H1 (cell line): ENCODE results near the gene MBNL2. TPM values are rescaled to one million over a fixed set of nuclear protein-coding genes. Genes with fewer than 3 reads are reported as not detected.

Experiments used
- CTCF ChIA-PET: fragments of 300-600 bp; sonication (Branson Sonifier 250); formaldehyde crosslinking; loops from one replicate; lab custom pipeline; 2021; ENCODE audit not compliant: partially characterized antibody; lab: Charles Lee
- POLR2A ChIA-PET: fragments of 300-600 bp; sonication (Branson Sonifier 250); formaldehyde crosslinking; loops from one replicate; lab custom pipeline; 2021; ENCODE audit warnings: inconsistent platforms; ENCODE audit not compliant: partially characterized antibody; lab: Charles Lee
- DNase-seq, 2 experiments: peaks; one replicate each; pipeline versions ENCODE4 v3.0.0 to v3.0.0-alpha.2; 2010 to 2022; ENCODE audit warnings: low spot score in 2 of 2, low read depth in 1 of 2, mixed read lengths in 1 of 2
- FAIRE-seq: peaks from 2 replicates; lab custom pipeline; 2011; peaks lifted over from hg19 to GRCh38; lab: Jason Lieb, UNC
- H2AFZ ChIP-seq: 2 replicates; pipeline ENCODE4 v1.8.1; 2012; ENCODE audit warnings: low read length, inconsistent platforms
- H2AK5ac ChIP-seq: 2 replicates; pipeline ENCODE4 v1.6.1; 2013; ENCODE audit warnings: low read depth, low read length
- H2BK120ac ChIP-seq: replicated peaks from 2 replicates; pipeline ENCODE3; 2013; ENCODE audit warnings: low read depth, low read length, inconsistent platforms
- H2BK12ac ChIP-seq: 2 replicates; pipeline ENCODE4 v1.6.1; 2013; ENCODE audit warnings: low read depth, low read length
- H2BK15ac ChIP-seq: 2 replicates; pipeline ENCODE4 v1.6.1; 2013; ENCODE audit warnings: low read length
- H2BK20ac ChIP-seq: 2 replicates; pipeline ENCODE4 v1.6.1; 2013; ENCODE audit warnings: low read length
- H2BK5ac ChIP-seq: 2 replicates; pipeline ENCODE4 v1.6.1; 2013; ENCODE audit warnings: low read depth, low read length
- H3K14ac ChIP-seq: 2 replicates; pipeline ENCODE4 v1.6.1; 2013; ENCODE audit warnings: inconsistent platforms; ENCODE audit not compliant: insufficient read length
- H3K18ac ChIP-seq: 2 replicates; pipeline ENCODE4 v1.6.1; 2013; ENCODE audit warnings: low read length; ENCODE audit errors: extremely low read depth
- H3K23ac ChIP-seq: 2 replicates; pipeline ENCODE4 v1.6.1; 2013; ENCODE audit warnings: inconsistent platforms; ENCODE audit not compliant: insufficient read length
- H3K23me2 ChIP-seq: 2 replicates; pipeline ENCODE4 v1.6.1; 2013; ENCODE audit warnings: low read depth, low read length
- H3K27ac ChIP-seq: 2 replicates; pipeline ENCODE4 v1.6.1; 2011; ENCODE audit warnings: low read depth, low read length, inconsistent platforms
- H3K27me3 ChIP-seq, 4 experiments: replicated peaks in 1 of 4; 1 replicate in 1 of 4; 2 replicates in 3 of 4; pipeline versions ENCODE4 v1.6.1 to v1.8.1; 2011 to 2013; ENCODE audit warnings: low read length in 3 of 4, mild to moderate bottlenecking in 3 of 4, inconsistent platforms in 2 of 4, mixed read lengths in 2 of 4, moderate library complexity in 1 of 4; ENCODE audit not compliant: control insufficient read depth in 3 of 4, insufficient read depth in 3 of 4; ENCODE audit errors: extremely low read depth in 1 of 4
- H3K36me3 ChIP-seq, 4 experiments: 2 replicates each; pipeline versions ENCODE4 v1.6.1 to v1.8.1; 2011 to 2013; ENCODE audit warnings: mild to moderate bottlenecking in 4 of 4, low read length in 3 of 4, moderate library complexity in 2 of 4, control low read depth in 1 of 4, inconsistent platforms in 1 of 4; ENCODE audit not compliant: insufficient read depth in 4 of 4, control insufficient read depth in 2 of 4
- H3K4ac ChIP-seq: replicated peaks from 2 replicates; pipeline ENCODE3; 2013; ENCODE audit warnings: low read length, low read depth, mixed read lengths, inconsistent platforms; ENCODE audit not compliant: insufficient read length
- H3K4me1 ChIP-seq, 4 experiments: replicated peaks in 1 of 4; 1 replicate in 1 of 4; 2 replicates in 3 of 4; pipeline versions ENCODE4 v1.6.1 to v1.8.1; 2011 to 2013; ENCODE audit warnings: low read length in 3 of 4, inconsistent platforms in 2 of 4, mixed read lengths in 1 of 4; ENCODE audit not compliant: insufficient read depth in 4 of 4, control insufficient read depth in 3 of 4
- H3K4me2 ChIP-seq, 2 experiments: 2 replicates each; pipeline versions ENCODE4 v1.6.1 to v1.8.1; 2011 to 2013; ENCODE audit warnings: low read depth in 2 of 2, low read length in 2 of 2, control low read depth in 1 of 2, inconsistent platforms in 1 of 2, mild to moderate bottlenecking in 1 of 2; ENCODE audit not compliant: insufficient read depth in 1 of 2
- H3K4me3 ChIP-seq, 4 experiments: fragments of 200-600, 300-600 bp in 1 of 4; sonication (generic), shearing (Covaris generic), sonication (Bioruptor Twin) in 1 of 4; 2 replicates each; pipeline versions ENCODE4 v1.5.1 to v1.8.1; 2011 to 2016; ENCODE audit warnings: low read length in 4 of 4, low read depth in 3 of 4, control low read depth in 2 of 4, inconsistent platforms in 2 of 4, mild to moderate bottlenecking in 2 of 4, mixed read lengths in 1 of 4, moderate library complexity in 1 of 4; ENCODE audit not compliant: insufficient read depth in 2 of 4; ENCODE audit errors: extremely low read depth in 1 of 4
- H3K56ac ChIP-seq: replicated peaks from 2 replicates; pipeline ENCODE3; 2013; ENCODE audit warnings: low read depth, mild to moderate bottlenecking, mixed read lengths, low read length, inconsistent platforms; ENCODE audit not compliant: insufficient read length
- H3K79me1 ChIP-seq: 2 replicates; pipeline ENCODE4 v1.6.1; 2013; ENCODE audit warnings: low read depth, low read length, control low read depth
- H3K79me2 ChIP-seq, 2 experiments: 2 replicates each; pipeline versions ENCODE4 v1.6.1 to v1.8.1; 2012 to 2013; ENCODE audit warnings: low read length in 2 of 2, mild to moderate bottlenecking in 2 of 2, inconsistent platforms in 1 of 2; ENCODE audit not compliant: insufficient read depth in 2 of 2, control insufficient read depth in 1 of 2
- H3K9ac ChIP-seq, 4 experiments: replicated peaks in 1 of 4; 1 replicate in 1 of 4; 2 replicates in 3 of 4; pipeline versions ENCODE4 v1.6.1 to v1.8.1; 2011 to 2013; ENCODE audit warnings: low read depth in 3 of 4, low read length in 3 of 4, control low read depth in 2 of 4, mild to moderate bottlenecking in 2 of 4, moderate library complexity in 2 of 4, inconsistent platforms in 1 of 4; ENCODE audit errors: extremely low read depth in 1 of 4
- H3K9me3 ChIP-seq, 2 experiments: 2 replicates each; pipeline versions ENCODE4 v1.6.1 to v1.8.1; 2012 to 2013; ENCODE audit warnings: mild to moderate bottlenecking in 2 of 2, moderate library complexity in 2 of 2, control low read depth in 1 of 2, inconsistent platforms in 1 of 2, low read depth in 1 of 2, low read length in 1 of 2, mixed read lengths in 1 of 2; ENCODE audit not compliant: insufficient read depth in 2 of 2
- H4K20me1 ChIP-seq, 2 experiments: replicated peaks in 1 of 2; 2 replicates each; pipeline versions ENCODE3 to v1.8.1; 2011 to 2013; ENCODE audit warnings: inconsistent platforms in 2 of 2, low read length in 2 of 2, mild to moderate bottlenecking in 1 of 2; ENCODE audit not compliant: insufficient read depth in 2 of 2, control insufficient read depth in 1 of 2
- H4K5ac ChIP-seq: 2 replicates; pipeline ENCODE4 v1.6.1; 2013; ENCODE audit warnings: low read length, low read depth, mixed read lengths, inconsistent platforms; ENCODE audit not compliant: insufficient read length
- H4K8ac ChIP-seq: 2 replicates; pipeline ENCODE4 v1.8.0; 2013; ENCODE audit warnings: mild to moderate bottlenecking, moderate library complexity, low read length, inconsistent platforms; ENCODE audit not compliant: insufficient read depth; ENCODE audit errors: extremely low read depth
- H4K91ac ChIP-seq: replicated peaks from 2 replicates; pipeline ENCODE3; 2013; ENCODE audit warnings: low read length, mixed read lengths, inconsistent platforms; ENCODE audit not compliant: insufficient read length
- KDM1A ChIP-seq: fragments of 200-600, 300-600 bp; sonication (generic); IDR thresholded peaks from 2 replicates; pipeline ENCODE4 v1.7.1; 2016; ENCODE audit warnings: mild to moderate bottlenecking, low read length, borderline replicate concordance
- RNF2 ChIP-seq: fragments of 200-900, 300-1000 bp; sonication (generic); IDR thresholded peaks from 2 replicates; pipeline ENCODE4 v1.7.1; 2016; ENCODE audit warnings: borderline replicate concordance, low read depth, mild to moderate bottlenecking, antibody characterized with exemption, low read length; ENCODE audit not compliant: poor library complexity, severe bottlenecking; ENCODE audit errors: missing control alignments
- WGBS, 2 experiments: shearing (Covaris generic) in 1 of 2; methylation state at CpG; one replicate each; pipeline versions ENCODE4 v1.1.6 to v1.1.7; 2013 to 2015; ENCODE audit warnings: low lambda C conversion rate in 2 of 2, mixed read lengths in 2 of 2, inconsistent platforms in 1 of 2, low coverage in 1 of 2, missing lambda C conversion rate in 1 of 2; ENCODE audit not compliant: insufficient replicate concordance in 2 of 2, insufficient coverage in 1 of 2, insufficient read length in 1 of 2; ENCODE audit errors: extremely low coverage in 1 of 2, missing lambda C conversion rate in 1 of 2; 5-methylcytosine and 5-hydroxymethylcytosine counted together
- polyA plus RNA-seq, 7 experiments: library from polyadenylated mRNA; depleted of rRNA in 3 of 7; stranded (reverse) in 5 of 7; unstranded in 2 of 7; fragments of >200 nt in 5 of 7; fragments of 200-250 nt in 2 of 7; gene quantifications; 1 replicate in 5 of 7; 2 replicates in 1 of 7; 4 replicates in 1 of 7; pipeline versions ENCODE4 v1.2.1 to v1.2.3, GENCODE V29; 2011 to 2013; ENCODE audit warnings: missing spikeins in 2 of 7, mixed read lengths in 2 of 7
- total RNA-seq: library from RNA; stranded (reverse); fragmentation: NEBNext Ultra II Directional; extraction: Animal tissue kit (Norgen Biotek cat#: 25700); gene quantifications from 2 replicates; pipeline ENCODE4 v1.2.1, GENCODE V29; 2021
- TF ChIP-seq, protein P1 (sequence below): IDR thresholded peaks from 2 replicates; pipeline ENCODE4 v1.6.1; 2012; ENCODE audit warnings: inconsistent platforms

The MBNL2 gene
- total and polyA plus RNA-seq, 2 of the 8 experiments (the other 6 are each of a cell fraction or from before 2014, with no cell fraction given), result 1.0 to 2.6 TPM

DNA sequence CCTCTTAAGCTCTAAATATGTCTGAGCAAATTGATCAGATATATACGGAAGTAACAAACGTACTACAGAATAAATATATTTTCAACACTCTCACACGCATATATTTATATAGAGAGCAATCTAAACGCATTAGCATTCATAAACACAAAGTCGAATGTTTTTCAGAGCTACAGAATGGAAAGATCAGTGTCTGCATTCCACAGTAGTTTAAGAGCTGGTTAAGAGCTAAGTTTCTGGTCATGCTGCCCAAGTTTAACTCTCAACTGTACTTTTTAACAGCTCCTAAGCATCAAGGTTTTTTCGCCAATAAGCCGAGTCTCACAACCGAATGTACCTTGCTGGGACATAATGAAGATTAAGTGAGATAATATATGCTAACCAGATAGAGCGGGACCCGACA lies 175.1 kb downstream of the MBNL2 start:
- no peak overlapping the region for H2BK15ac ChIP-seq
- H3K79me2 ChIP-seq, result no peaks in the 10 kb centered on the region
- 92% methylated on average over 10 of the region's 10 CpGs; no CpG with 5 or more reads in 1 of the 2 experiments for WGBS, 2 experiments
- H3K79me1 ChIP-seq, result no peaks in the 10 kb centered on the region
- no peak overlapping the region for H2BK120ac ChIP-seq
- no peaks in the 10 kb centered on the region for H3K36me3 ChIP-seq
- H2BK20ac ChIP-seq, result no peak overlapping the region
- no peak overlapping the region for H3K4ac ChIP-seq
- ChIA-PET POLR2A (no interaction called here), CTCF (interaction anchor here (0.7 to 1.4 kb wide), 4 partner anchors 25 to 236 kb away, joined by 3 to 4 read pairs (median 3); no protein-coding TSS in a partner anchor)
- no peak overlapping the region for H3K23ac ChIP-seq
- no peak overlapping the region for H3K9ac ChIP-seq
- no peak overlapping the region for H2BK5ac ChIP-seq
- H4K5ac ChIP-seq, result no peak overlapping the region
- no peak overlapping the region for H3K56ac ChIP-seq
- H3K27ac ChIP-seq, result no peak overlapping the region
- no peak for TF ChIP-seq RNF2
- TF ChIP-seq, protein P1, sequence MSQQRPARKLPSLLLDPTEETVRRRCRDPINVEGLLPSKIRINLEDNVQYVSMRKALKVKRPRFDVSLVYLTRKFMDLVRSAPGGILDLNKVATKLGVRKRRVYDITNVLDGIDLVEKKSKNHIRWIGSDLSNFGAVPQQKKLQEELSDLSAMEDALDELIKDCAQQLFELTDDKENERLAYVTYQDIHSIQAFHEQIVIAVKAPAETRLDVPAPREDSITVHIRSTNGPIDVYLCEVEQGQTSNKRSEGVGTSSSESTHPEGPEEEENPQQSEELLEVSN, result no peak
- TF ChIP-seq KDM1A, result no peak
- H4K8ac ChIP-seq, result no peak overlapping the region
- H2AK5ac ChIP-seq, result no peak overlapping the region
- no peak overlapping the region for H2AFZ ChIP-seq
- no peaks in the 10 kb centered on the region; a peak in 1 of 4 replicates for H3K9me3 ChIP-seq
- H3K14ac ChIP-seq, result no peak overlapping the region
- no peaks in the 10 kb centered on the region for H3K23me2 ChIP-seq
- H3K18ac ChIP-seq, result no peak overlapping the region
- FAIRE-seq (no peak), DNase-seq (no peak)
- H3K27me3 ChIP-seq, result no peaks in the 10 kb centered on the region
- H3K4me2 ChIP-seq, result no peak overlapping the region
- no peaks in the 10 kb centered on the region for H3K4me1 ChIP-seq
- no peak overlapping the region for H4K91ac ChIP-seq
- H3K4me3 ChIP-seq, result no peak overlapping the region
- no peak overlapping the region for H2BK12ac ChIP-seq
- no peaks in the 10 kb centered on the region for H4K20me1 ChIP-seq
